ENCODE results near the gene ACAN.

- TF ChIP-seq REST (IDR thresholded peaks at IDR 0.05; ENCODE audit: insufficient read depth in 1 of 2, low read depth in 2 of 2, low read length in 2 of 2) (no peak), POLR2AphosphoS5 (IDR thresholded peaks at IDR 0.05; ENCODE audit: low read depth, low read length) (no peak)
Observed at GRCh38 chr15:88872106-88872505, 68.9 kb downstream of the ACAN start.

Measured in PFSK-1 (cell line).